HG02973 (cell line): ENCODE data around the gene PDZRN4.
"Not testable (repeated sequence)": the region's sequence is repeated elsewhere in the genome, so short reads cannot be mapped to it uniquely, and the experiment has no call there.

Experiments
- ATAC-seq: cut with Tn5 transposase; IDR thresholded peaks from one replicate; pipeline ENCODE4 v1.9.1; 2021; ENCODE audit warnings: moderate library complexity; ENCODE audit not compliant: unreplicated experiment

The PDZRN4 gene

DNA sequence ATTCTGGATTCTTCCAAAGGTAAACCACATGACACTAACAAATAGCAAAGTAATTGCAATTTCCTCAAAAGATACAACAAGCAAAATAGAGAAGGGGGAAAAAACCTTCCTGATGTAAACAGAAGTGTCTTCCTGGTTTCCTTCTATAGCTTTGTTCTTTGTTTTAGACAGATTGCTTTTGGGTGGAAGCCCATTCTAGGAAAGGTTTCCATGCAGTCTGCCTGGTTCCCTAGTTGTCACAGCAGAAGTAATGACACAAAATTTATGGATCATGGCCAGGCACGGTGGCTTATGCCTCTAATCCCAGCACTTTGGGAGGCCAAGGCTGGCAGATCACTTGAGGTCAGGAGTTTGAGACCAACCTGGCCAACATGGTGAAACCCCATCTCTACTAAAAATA lies 359.0 kb downstream of the PDZRN4 start:
- not testable (repeated sequence) for ATAC-seq

GRCh38 chr12:41548926-41549325 lies 360.8 kb downstream of the PDZRN4 start:
- no peak for ATAC-seq

GRCh38 chr12:41552588-41552987 lies 364.5 kb downstream of the PDZRN4 start:
- no peak for ATAC-seq

DNA sequence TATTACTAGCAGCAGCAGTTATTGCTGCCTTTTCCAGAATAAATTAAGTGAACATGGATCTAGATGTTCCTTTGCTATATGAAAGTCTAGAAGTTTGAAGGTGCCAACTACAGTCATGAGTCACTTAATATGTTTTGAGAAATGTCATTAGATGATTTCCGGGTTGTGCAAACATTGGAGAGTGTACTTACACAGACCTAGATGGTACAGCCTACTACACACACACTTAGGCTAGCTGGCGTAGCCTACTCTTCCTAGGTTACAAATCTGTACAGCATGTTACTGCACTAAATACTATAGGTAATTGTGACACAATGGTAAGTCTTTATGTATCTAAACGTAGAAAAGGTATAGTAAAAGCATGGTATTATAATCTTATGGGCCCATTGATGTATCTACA lies 368.1 kb downstream of the PDZRN4 start:
- ATAC-seq, result no peak

DNA sequence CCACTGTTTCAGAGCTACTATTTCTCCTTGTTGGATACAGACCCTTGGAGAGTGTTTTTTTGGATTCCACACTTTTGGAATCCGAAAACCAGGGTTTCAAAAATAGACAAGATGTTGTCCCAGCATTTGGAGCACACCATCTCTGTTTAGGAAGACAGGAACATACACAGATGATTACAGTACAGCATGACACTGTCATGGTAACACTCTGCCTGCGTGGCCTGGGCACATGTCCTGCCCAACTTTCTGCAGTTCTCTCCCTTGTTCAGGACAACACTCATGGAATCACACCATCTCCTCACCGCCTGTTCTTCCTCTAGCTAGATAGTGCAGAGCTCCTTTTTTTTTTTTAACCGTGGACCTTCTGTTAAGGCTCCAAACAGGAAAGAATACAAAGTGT lies 369.2 kb downstream of the PDZRN4 start:
- ATAC-seq, result no peak

DNA sequence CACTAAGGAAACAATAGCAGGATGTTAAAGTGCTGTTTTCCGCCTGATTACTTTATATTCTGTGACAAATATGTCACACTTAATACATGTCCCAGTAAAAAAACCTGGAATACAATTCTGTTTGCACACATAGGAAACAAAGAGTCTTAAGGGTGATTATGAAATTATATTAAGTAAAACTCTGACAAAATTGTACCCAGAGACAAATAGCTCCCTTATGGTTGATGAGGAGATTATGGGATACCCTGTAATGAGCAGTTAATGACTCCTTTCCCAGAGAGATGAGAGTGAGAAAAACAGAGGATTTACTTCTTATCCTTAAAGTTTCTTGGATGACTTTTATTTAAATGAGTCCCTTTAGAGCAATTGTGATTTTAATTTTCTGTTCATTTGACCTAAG lies 370.6 kb downstream of the PDZRN4 start:
- ATAC-seq, result no peak

- ATAC-seq, result no peak
These were observed 374.9 kb downstream of the PDZRN4 start for GRCh38 chr12:41563051-41563450.

DNA sequence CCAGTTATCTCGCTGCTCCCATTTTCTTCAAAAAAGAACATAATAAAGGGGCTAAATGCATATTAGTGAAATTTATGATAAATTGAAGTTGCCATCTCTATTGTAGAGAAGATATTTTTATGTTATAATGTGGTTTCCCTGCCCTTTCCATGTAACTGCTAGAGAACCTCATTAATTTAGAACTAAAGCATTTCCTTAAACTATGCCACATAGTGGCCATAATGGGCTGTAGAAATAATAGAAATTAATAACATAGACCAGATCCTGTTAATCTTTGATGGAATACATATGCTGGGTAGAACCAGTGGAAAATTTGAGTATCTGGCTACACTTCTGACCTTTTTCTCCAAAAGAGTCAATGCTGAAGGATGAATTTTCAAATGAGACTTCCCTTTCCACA lies 376.7 kb downstream of the PDZRN4 start:
- no peak for ATAC-seq

DNA sequence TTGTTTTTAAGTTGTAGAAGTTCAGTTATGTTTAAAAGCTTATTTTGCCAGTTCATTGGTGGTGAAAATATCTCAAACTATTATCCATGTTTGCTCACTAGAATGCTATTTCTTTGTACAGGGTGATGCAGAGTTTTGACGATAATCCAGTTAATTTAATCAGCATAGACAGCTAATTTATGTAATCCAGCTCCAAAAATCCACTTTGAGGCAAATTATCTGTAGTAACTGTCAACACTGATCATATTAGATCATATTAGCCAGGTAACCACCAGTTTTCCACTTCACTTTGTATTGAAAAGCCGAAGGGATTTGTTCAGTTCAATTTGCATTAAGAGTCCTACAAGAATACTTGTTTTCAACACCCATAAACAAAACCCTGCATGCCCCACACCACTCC lies 378.6 kb downstream of the PDZRN4 start:
- ATAC-seq, result no peak

DNA sequence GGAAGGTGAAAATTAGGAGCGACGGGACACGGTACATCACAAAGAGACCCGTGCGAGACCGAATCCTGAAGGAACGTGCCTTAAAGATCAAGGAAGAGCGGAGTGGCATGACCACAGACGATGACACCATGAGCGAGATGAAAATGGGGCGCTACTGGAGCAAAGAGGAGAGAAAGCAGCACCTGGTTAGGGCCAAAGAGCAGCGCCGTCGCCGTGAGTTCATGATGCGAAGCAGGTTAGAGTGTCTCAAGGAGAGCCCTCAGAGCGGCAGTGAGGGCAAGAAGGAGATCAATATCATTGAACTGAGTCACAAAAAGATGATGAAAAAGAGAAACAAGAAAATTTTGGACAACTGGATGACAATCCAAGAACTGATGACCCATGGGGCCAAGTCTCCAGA lies 385.3 kb downstream of the PDZRN4 start:
- no peak for ATAC-seq

DNA sequence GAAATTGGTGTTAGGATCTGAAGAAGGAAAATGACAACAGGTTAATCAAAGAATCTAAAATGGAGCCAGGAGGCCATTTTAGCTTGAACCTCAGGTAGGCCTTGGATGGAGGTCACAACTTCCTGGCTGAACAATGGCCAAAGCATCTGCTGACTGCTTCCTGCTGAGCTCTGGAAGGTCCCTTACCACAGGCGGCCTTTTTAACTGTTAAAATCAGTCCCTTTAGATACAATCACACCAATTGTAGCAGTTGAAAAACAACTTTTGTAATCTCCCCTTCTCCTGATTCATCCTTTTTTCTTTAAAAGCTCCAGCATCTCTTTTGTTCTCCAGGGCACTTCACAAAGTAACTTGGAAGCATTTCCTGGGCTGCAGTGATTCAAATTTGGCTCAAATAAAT lies 388.8 kb downstream of the PDZRN4 start:
- ATAC-seq, result no peak

- ATAC-seq, result no peak
These were observed 389.9 kb downstream of the PDZRN4 start for GRCh38 chr12:41577995-41578394.

DNA sequence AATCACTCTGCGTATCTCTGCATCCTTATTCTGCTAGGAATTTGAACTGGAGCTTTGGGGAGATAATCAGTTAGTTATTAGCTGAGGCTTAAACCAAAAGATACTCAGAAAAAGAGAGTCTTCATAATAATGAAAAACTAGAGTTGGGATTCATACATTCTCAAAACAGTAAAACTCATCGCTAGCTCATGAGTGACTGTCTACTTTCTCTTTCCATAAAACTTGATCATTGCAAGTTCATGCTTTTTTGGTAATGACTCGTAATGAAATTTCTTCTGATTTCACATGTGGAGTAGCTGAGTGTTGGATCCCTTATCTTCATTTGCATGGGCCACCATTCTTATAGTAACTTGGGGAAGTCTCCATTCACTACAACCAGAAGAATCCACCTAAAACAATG lies 397.7 kb downstream of the PDZRN4 start:
- ATAC-seq, result no peak

GRCh38 chr12:41587574-41587973 lies 399.5 kb downstream of the PDZRN4 start:
- ATAC-seq, result no peak

DNA sequence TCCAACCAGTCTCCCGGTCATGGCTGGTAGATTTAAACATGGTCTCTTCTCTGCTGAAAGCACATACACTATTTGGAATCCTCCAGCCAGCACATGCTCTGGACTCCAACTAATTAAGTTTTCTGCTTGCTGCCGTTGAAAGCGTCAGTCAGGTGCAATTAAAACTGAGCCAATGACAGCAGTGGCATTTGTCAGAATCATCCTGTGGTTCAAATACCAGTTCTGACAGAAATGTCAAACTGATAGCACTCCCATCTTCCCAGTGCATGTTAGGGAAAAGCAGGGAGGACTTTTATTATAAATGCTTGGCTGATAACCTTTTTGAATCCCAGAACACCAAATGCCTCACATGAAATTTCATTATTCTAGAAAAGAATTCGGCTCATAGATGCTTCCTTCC lies 401.8 kb downstream of the PDZRN4 start:
- no peak for ATAC-seq

DNA sequence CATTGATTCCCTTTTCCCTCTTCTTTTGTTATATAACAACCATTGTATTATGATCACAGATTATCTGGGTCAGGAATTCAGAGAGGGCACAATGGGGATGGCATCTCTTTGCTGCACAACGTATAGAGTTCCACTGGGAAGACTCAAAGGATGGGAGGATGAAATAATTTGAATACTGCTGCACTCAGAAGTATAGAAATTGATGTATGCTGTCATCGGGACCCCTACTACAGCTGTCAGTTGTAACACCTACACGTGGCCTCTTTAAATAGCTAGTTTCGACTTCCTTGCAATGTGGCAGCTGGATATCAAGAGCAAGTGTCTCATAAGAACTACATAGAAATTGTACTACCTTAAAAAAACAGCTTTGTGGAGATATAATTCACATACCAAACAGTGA lies 408.1 kb downstream of the PDZRN4 start:
- ATAC-seq, result no peak

- no peak for ATAC-seq
These were observed 416.7 kb downstream of the PDZRN4 start for GRCh38 chr12:41604830-41605229.

DNA sequence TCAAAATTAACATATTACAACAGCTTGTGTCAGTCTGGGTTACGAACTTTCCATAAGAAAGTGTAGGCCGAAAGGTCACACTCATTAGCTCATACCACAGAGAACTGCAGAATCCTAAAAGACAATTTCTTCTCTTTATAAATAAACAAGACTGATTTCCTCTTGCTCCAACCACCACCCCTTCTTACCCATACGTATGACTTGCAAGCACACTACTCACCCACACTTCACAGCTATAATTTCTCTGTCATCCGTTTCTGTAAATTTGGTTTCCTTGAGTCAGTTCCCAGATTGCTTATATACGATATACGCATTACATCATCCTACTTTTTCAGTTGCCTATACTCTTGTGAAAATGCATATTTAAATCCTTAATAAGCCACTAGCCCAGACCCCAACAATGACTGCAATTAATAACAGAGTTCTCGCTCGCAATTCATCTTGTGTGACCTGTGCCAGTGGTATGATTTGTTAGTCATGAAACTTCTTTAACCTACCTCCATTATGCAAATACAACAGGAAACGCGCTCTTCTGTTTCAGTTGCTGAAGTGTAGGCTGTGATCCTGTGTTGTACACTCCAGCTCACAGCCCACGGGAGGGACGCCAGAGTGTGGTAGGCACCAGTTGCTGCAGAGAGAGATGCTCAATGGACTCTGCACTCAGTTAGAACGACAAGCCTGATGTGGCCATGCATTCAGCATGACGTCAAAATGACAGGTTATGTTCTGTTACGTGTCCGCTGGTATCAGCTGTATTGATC lies 417.6 kb downstream of the PDZRN4 start:
- ATAC-seq, result no peak

DNA sequence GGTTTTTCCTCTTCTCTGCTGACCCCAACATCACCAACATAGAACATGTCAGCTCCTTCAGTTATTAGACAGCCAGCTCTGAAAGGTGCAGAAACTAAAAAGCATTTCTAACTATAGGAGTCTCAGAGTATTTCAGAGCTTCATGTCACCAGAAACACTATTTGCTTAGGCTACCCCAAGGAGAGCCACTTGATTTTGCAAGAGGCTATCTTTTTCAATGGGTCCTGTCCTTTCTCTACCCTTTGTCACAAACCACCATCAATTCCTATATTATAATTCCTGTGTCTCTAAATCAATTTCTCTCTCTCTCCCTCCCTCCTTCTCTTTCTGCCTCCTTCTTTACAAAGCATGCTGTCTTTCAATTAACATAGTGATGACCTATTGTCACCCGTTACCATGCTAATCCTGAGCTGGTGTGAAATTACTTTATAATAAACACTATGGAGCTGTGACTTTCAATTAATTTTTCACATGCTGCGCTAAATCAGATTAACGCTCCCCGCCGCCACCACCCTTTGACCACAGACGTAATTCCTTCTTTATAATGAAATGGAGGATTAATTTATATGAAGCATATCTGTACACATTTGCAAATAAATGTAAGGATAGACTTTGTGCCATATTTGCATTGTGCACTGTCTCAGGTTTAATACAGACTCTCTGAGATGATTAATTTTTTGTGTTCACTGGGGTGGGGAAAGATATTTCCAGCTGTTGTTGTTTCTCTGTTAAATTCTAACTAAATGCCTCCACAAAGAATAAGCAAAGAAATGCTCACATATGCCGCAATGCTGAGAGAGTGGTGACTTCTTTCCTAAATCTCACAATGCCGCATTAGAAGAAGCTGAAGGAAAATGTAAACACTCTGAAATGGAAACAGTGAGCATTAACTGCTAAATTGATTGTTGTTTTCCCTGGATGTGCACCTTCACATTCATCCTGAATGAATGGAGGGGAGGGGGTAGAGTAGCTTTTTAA lies 418.6 kb downstream of the PDZRN4 start:
- ATAC-seq, result no peak

DNA sequence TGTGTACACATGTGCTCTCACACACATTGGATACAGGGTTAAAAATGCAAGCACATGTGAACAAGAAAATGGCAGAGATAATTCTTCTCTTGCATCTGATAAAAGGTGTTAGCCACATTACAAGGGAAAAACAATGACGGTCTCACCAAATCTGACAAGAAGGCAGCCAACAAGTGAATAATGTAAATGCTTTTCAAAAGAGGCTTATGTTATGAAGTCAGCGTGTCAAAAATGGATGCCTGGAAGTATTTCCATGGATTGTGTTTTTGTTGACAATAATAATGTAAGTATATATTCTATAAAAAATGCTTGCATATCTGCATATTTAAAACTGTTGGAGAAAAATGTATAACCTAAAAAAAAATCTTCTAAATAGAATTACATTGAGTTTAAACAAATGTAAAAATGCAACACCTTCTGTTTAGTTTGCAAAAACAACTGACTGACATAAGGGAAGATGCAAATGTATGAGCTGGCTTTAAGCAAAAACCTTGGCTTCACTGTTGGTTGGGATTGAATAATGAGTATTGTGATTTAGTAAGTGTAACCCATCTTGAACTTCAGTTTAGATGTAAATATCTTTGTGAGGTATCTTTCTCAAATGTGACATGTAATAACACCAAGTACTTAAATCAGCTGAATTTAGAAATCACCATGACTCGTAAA lies 424.9 kb downstream of the PDZRN4 start:
- no peak for ATAC-seq

DNA sequence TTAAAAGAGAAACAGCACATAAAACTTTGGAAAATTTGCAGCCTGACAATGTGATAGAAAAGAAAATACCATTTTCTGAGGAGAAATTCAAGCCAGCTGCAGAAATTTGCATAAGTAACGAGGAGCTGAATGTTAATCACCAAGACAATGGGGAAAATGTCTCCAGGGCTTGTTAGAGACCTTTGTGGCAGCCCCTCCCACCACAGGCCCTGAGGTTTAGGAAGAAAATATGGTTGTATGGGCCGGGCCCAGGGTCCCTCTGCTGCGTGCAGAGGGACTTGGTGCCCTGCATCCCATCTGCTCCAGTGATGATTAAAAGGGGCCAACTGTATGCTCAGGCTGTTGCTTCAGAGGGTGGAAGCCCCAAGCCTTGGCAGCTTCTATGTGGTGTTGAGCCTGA lies 427.1 kb downstream of the PDZRN4 start:
- ATAC-seq, result not testable (repeated sequence)

GRCh38 chr12:41619705-41620104 lies 431.6 kb downstream of the PDZRN4 start:
- no peak for ATAC-seq
